ENCODE results near the gene PLEKHG4.

The PLEKHG4 gene

DNA sequence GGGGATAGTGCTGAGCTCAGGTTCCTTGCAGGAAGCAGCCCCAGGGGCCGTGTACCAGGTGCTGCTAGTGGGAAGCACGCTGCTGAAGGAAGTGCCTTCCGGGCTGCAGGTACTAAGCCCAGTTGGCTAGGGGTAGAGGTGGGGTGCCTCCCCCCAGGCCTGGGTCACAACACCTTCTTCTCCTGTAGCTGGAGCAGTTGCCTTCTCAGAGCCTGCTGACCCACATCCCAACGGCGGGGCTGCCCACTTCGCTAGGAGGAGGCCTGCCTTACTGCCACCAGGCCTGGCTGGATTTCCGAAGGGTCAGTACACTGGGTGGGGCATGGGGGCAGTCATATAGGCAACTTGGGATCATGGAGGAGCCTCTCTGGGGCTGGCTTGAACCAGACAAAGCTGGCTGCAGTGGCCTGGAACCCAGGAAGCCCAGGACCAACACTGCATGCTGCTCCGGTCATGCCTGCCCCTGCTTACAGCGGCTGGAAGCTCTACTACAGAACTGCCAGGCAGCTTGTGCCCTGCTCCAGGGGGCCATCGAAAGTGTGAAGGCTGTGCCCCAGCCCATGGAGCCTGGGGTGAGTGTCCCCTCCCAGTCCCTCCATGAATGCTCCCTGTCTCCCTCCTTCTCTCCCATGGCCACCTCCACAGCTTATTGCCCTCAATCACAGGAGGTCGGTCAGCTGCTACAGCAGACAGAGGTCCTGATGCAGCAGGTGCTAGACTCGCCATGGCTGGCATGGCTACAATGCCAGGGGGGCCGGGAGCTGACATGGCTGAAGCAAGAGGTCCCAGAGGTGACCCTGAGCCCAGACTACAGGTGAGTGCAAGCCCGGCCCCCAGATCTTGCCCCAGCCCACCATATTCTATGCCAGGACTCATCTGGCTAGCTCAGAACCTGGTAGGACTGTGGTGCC is 2.5 kb downstream of the PLEKHG4 start:
- no peak for DNase-seq
- peaks cover 9% of the 10 kb centered on the region for H3K36me3 Mint-ChIP-seq
- H3K9me3 Mint-ChIP-seq = no peaks in the 10 kb centered on the region
- H3K4me1 Mint-ChIP-seq = peaks cover 11% of the 10 kb centered on the region
- CTCF ChIA-PET = interaction anchor here (0.9 to 2.2 kb wide), 4 partner anchors 44 to 115 kb away, joined by 3 to 12 read pairs (median 4); partner anchors contain the start of genes KCTD19, LRRC36 and TPPP3
- H3K4me3 Mint-ChIP-seq = no peak overlapping the region
- no peaks in the 10 kb centered on the region for H3K27me3 Mint-ChIP-seq
- no peak overlapping the region for H3K27ac Mint-ChIP-seq

DNA sequence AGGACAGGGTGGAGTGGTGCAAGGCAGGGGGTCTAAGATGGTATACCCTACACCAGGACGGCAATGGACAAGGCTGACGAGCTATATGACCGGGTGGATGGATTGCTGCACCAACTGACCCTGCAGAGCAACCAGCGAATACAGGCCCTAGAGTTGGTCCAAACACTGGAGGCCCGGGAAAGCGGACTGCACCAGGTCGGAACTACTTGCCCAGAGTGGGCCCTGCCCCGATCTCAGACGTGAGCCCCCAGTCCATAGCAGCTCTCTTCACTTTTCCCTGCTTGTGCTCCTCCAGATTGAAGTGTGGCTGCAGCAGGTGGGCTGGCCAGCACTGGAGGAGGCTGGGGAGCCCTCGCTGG is 3.1 kb downstream of the PLEKHG4 start:
- peaks cover 4% of the 10 kb centered on the region for H3K36me3 Mint-ChIP-seq
- H3K4me1 Mint-ChIP-seq = peaks cover 9% of the 10 kb centered on the region
- CTCF ChIA-PET = interaction anchor here (3.1 kb wide), 1 partner anchor 118 kb away, joined by 10 read pairs; no protein-coding TSS in a partner anchor
- DNase-seq = no peak
- no peak overlapping the region for H3K4me3 Mint-ChIP-seq
- no peak overlapping the region for H3K27ac Mint-ChIP-seq
- no peaks in the 10 kb centered on the region for H3K9me3 Mint-ChIP-seq
- H3K27me3 Mint-ChIP-seq = no peaks in the 10 kb centered on the region

DNA sequence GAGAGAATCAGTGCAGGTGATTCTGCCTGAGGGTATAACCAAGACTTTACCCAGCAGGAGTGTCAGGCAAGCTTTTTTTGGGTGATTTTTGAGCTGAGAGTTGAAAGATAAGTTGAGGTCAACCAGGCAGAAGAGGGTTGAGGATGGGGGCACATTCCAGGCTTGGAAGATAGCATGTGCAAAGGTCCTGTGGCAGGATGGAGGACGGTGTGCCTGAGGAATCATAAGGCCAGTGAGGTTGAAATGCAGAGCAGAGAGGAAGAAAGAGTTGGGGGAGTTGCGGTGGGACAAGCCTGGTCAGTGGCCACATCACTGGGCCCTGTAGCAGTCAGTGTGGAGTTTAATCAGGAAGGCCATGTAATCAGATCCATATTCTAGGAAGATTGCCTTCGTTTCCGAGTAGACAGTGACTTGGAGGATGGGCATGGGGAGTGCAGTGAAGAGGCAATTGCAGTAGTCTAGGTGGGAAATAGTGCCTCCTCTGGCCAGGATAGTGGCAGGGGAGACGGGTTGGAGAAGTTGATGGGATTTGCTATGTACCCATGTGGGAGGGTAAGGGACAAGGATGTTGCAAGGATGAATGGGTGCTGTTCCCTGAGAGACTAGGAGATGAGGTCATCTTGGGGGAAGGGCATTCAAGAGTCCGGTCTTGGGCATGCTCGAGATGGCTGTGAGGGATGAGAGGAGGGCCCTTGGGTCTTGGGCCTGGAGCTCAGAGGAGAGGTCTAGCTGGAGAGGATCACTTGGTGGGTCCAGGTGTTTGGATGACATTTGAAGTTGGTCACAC is 3.9 kb downstream of the PLEKHG4 start:
- Mint-ChIP-seq H3K4me3 (no peak overlapping the region), H3K4me1 (peaks cover 3% of the 10 kb centered on the region), H3K27ac (no peak overlapping the region), H3K9me3 (no peaks in the 10 kb centered on the region), H3K36me3 (peaks cover 2% of the 10 kb centered on the region), H3K27me3 (no peaks in the 10 kb centered on the region)
- no peak for DNase-seq
- CTCF ChIA-PET = interaction anchor here (3.1 kb wide), 1 partner anchor 117 kb away, joined by 10 read pairs; no protein-coding TSS in a partner anchor

DNA sequence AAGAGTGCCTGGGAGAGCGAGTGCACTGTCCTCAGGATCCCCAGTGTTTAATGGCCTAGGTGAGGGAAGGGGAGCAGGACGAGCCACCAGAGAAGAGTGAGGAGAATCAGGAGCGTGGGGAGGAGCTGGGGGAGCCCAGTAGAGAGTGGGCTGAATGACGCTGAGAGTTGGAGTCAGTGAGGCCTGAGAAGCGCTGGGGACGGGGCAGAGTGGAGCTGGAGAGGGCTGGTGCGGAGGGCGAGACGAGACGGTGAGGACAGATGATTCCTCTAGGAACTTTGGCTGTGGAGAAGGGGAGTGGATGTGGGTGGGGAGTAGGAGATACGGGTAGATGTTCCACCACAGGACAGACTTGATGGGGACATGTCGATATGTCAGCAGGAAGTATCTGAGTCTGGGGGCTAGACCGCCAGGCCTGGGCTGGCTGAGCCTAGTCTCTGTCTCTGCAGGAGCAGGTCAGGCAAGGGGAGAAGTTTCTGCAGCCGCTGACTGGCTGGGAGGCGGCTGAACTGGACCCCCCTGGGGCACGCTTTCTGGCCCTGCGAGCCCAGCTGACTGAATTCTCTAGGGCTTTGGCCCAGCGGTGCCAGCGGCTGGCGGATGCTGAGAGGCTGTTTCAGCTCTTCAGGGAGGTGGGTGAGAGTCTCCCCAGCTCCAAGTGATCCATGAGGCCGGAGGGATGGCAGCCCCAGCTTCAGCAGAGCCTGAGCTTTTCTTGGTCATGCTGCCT is 4.7 kb downstream of the PLEKHG4 start:
- CTCF ChIA-PET = interaction anchor here (0.5 to 3.1 kb wide), 5 partner anchors 23 to 453 kb away, joined by 3 to 10 read pairs (median 3); partner anchors contain the start of gene NAE1
- DNase-seq = no peak
- Mint-ChIP-seq H3K27me3 (no peaks in the 10 kb centered on the region), H3K9me3 (no peaks in the 10 kb centered on the region), H3K27ac (peak overlapping the region; percentile 1), H3K4me3 (no peak overlapping the region), H3K4me1 (no peaks in the 10 kb centered on the region), H3K36me3 (peaks cover 2% of the 10 kb centered on the region)

DNA sequence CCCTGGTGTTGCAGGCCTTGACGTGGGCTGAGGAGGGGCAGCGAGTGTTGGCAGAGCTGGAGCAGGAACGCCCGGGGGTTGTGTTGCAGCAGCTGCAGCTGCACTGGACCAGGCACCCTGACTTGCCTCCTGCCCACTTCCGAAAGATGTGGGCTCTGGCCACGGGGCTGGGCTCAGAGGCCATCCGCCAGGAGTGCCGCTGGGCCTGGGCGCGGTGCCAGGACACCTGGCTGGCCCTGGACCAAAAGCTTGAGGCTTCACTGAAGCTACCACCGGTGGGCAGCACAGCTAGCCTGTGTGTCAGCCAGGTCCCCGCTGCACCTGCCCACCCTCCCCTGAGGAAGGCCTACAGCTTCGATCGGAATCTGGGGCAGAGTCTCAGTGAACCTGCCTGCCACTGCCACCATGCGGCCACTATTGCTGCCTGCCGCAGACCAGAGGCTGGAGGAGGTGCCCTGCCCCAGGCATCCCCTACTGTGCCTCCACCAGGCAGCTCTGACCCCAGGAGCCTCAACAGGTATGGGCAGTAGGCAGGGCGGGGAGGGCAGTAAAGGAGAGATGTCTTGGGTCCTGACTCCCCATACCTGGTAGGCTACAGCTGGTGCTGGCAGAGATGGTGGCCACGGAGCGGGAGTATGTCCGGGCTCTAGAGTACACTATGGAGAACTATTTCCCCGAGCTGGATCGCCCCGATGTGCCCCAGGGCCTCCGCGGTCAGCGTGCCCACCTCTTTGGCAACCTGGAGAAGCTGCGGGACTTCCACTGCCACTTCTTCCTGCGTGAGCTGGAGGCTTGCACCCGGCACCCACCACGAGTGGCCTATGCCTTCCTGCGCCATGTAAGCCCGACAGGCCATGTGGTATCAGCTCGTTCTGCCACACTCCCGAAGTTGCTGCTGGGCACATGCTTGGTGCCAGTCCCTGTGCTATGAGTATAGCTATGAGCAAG is 5.6 kb downstream of the PLEKHG4 start:
- H3K27me3 Mint-ChIP-seq = no peaks in the 10 kb centered on the region
- no peaks in the 10 kb centered on the region for H3K9me3 Mint-ChIP-seq
- CTCF ChIA-PET = interaction anchor here (0.5 to 3.1 kb wide), 5 partner anchors 11 to 115 kb away, joined by 3 to 10 read pairs (median 3); no protein-coding TSS in a partner anchor
- DNase-seq = no peak
- H3K4me3 Mint-ChIP-seq = no peak overlapping the region
- H3K27ac Mint-ChIP-seq = no peak overlapping the region
- H3K36me3 Mint-ChIP-seq = peaks cover 2% of the 10 kb centered on the region
- H3K4me1 Mint-ChIP-seq = peaks cover 6% of the 10 kb centered on the region

DNA sequence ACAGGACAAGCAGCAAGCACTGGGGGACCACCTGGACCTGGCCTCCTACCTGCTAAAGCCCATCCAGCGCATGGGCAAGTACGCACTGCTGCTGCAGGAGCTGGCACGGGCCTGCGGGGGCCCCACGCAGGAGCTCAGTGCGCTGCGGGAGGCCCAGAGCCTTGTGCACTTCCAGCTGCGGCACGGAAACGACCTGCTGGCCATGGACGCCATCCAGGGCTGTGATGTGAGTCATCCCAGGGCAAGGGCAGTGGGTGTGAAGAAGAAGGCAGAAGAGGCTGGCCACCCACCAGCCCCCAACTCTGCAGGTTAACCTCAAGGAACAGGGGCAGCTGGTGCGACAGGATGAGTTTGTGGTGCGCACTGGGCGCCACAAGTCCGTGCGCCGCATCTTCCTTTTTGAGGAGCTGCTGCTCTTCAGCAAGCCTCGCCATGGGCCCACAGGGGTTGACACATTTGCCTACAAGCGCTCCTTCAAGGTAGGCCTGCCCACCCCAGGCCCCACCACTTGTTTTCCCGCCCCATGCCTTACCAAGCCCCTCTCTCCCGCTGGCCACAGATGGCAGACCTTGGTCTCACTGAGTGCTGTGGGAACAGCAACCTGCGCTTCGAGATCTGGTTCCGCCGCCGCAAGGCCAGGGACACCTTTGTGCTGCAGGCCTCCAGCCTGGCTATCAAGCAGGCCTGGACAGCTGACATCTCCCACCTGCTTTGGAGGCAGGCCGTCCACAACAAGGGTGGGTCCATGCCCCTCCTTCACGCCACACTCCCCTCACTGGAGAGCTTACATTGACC is 7.3 kb downstream of the PLEKHG4 start:
- Mint-ChIP-seq H3K36me3 (peaks cover 2% of the 10 kb centered on the region), H3K4me3 (no peak overlapping the region), H3K4me1 (peaks cover 6% of the 10 kb centered on the region), H3K27me3 (no peaks in the 10 kb centered on the region), H3K9me3 (no peaks in the 10 kb centered on the region), H3K27ac (no peak overlapping the region)
- CTCF ChIA-PET = interaction anchor here (1.6 to 1.8 kb wide), 2 partner anchors 10 to 141 kb away, joined by 3 to 4 read pairs; no protein-coding TSS in a partner anchor
- no peak for DNase-seq

DNA sequence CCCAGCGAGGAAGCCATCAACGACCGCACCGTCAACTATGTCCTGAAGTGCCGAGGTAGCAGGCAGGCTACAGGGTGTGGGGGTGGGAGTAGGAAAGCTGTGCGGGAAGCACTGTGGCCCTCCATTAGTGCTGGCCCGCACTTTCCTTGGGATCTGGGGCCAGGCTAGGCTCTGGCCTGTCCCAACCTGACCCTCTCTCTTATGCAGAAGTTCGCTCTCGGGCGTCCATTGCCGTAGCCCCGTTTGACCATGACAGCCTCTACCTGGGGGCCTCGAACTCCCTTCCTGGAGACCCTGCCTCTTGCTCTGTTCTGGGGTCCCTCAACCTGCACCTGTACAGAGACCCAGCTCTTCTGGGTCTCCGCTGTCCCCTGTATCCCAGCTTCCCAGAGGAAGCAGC is 8.6 kb downstream of the PLEKHG4 start:
- CTCF ChIA-PET = interaction anchor here (0.8 to 1.6 kb wide), 3 partner anchors 10 to 140 kb away, joined by 3 to 4 read pairs (median 3); no protein-coding TSS in a partner anchor
- Mint-ChIP-seq H3K36me3 (peaks cover under 1% of the 10 kb centered on the region), H3K27ac (no peak overlapping the region), H3K4me3 (no peak overlapping the region), H3K9me3 (no peaks in the 10 kb centered on the region), H3K27me3 (peaks cover 7% of the 10 kb centered on the region), H3K4me1 (peaks cover 6% of the 10 kb centered on the region)
- DNase-seq = no peak

DNA sequence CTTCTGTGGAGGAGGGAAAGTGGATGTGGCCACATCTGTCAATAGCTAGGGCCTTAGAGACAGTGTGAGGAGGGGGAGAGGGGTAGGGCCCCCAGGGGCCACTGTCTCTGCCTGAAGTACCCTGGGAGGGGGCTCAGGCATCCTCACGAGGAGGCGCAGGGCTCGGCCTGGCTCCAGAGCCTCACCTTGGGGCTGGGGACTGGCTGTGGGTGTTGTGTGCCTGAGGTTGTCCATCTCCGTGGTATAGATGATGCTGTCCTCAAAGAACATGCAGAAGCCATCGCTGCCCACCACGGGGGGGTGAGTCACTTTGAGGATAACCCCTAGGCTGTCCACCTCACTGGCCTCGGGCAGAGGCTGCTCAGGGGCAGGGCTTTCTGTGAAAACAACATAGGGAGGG is 12.1 kb downstream of the PLEKHG4 start:
- Mint-ChIP-seq H3K27ac (no peak overlapping the region), H3K36me3 (no peaks in the 10 kb centered on the region), H3K4me3 (no peak overlapping the region), H3K4me1 (peaks cover 6% of the 10 kb centered on the region), H3K27me3 (peaks cover 19% of the 10 kb centered on the region), H3K9me3 (no peaks in the 10 kb centered on the region)
- CTCF ChIA-PET = no interaction called here
- DNase-seq = no peak

DNA sequence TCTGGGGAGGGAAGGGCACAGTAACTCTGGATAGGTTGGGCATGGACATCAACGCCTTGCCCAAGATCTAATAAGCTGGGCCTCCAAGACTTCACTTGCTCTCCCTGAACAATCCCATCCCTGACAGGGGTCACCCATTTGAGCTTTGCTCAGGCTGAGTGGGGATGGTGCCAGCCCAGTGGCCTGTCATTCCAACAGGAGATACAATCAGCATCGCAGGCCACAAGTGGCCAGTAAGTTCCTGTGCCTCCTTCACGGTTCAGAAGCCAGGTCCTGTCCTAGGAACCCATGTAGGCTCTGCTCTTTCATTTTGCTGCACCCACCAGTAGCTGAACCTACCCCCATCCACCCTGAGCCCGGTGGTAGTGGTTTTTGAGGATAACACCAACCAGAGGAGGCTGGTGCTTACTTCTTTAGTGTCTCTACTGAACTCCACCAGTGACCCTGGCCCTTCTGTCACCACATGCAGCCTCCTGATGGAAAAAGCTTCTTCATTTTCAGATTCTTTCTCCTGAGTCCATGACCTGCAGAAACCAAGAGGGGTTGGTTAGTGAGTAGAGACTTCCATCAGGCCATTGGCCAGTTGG is 14.9 kb downstream of the PLEKHG4 start:
- no peaks in the 10 kb centered on the region for H3K36me3 Mint-ChIP-seq
- H3K9me3 Mint-ChIP-seq = no peaks in the 10 kb centered on the region
- no peak for DNase-seq
- H3K4me1 Mint-ChIP-seq = peaks cover 6% of the 10 kb centered on the region
- peaks cover 36% of the 10 kb centered on the region for H3K27me3 Mint-ChIP-seq
- no peak overlapping the region for H3K4me3 Mint-ChIP-seq
- CTCF ChIA-PET = no interaction called here
- H3K27ac Mint-ChIP-seq = no peak overlapping the region

DNA sequence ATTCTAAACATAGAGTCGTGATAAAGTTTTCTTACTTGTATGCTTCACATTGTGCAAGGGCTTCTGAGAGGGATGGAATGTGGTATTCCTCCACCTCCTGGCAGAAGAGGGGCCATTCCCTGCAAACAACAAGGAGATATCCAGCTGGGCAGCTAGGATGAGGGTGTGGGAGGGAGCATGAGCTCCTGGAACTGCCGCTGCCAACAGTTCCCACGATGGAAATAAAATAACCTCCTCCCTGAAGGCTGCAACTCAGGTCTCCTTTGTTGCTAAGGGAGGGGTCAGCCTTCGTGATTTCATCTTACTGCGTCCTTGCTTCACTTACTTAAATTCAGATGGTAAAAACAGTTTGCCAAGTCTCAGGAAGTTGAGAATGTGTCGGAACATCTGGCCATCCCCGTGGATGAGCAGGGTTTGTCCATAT is 15.6 kb downstream of the PLEKHG4 start:
- CTCF ChIA-PET = no interaction called here
- Mint-ChIP-seq H3K9me3 (no peaks in the 10 kb centered on the region), H3K4me1 (no peaks in the 10 kb centered on the region), H3K36me3 (no peaks in the 10 kb centered on the region), H3K4me3 (no peak overlapping the region), H3K27me3 (peaks cover 36% of the 10 kb centered on the region), H3K27ac (no peak overlapping the region)
- no peak for DNase-seq

DNA sequence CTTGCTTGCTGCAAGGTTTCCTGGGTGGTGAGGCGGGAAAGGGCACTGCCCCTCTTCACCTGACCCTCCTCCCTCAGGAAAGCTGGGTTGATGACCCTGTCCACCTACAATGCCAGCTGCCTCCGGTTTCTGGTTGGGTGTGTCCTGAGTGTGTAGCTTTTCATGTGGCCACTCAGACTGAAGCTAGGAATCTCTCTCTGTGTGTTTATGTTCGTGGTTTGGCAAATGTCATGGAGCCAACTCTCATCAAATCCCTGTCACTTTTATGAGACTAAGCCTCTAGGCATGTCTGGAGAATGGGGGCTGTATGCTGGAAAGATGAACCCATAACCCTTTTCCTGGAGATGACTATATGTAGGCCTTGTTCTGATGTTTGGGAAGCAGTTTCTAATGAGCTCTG is 17.1 kb downstream of the PLEKHG4 start:
- Mint-ChIP-seq H3K27ac (no peak overlapping the region), H3K9me3 (no peaks in the 10 kb centered on the region), H3K27me3 (peaks cover 36% of the 10 kb centered on the region), H3K36me3 (no peaks in the 10 kb centered on the region), H3K4me3 (no peak overlapping the region), H3K4me1 (no peaks in the 10 kb centered on the region)
- CTCF ChIA-PET = interaction anchor here (0.8 to 1.0 kb wide), 2 partner anchors 10 to 103 kb away, joined by 3 read pairs; no protein-coding TSS in a partner anchor
- DNase-seq = no peak

DNA sequence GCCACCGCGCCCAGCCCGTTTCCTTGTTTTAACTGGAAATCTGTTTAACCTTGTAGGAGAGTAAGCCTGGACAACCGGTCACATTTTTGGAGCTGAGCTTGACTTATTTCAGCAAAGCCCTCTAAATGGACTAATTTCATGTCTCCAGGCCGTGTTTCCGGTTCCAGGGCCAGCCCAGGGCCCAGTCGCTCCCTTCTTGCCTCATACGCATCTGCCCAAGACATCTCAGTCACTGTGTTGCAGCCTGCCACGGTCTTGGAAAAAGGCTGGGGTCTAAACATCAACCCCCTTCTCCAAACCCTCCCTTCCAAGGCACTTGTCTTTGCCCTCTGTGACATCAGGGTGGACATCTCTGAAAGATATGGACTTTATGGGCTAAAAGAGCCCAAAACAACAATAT is 18.9 kb downstream of the PLEKHG4 start:
- Mint-ChIP-seq H3K4me1 (no peaks in the 10 kb centered on the region), H3K27ac (no peak overlapping the region), H3K36me3 (no peaks in the 10 kb centered on the region), H3K9me3 (no peaks in the 10 kb centered on the region), H3K27me3 (peaks cover 28% of the 10 kb centered on the region), H3K4me3 (no peak overlapping the region)
- CTCF ChIA-PET = no interaction called here
- no peak for DNase-seq
